Measurements from ENCODE around the gene MYBPHL. TPM values are rescaled to one million over a fixed set of nuclear protein-coding genes. Genes with fewer than 3 reads are reported as not detected.

MYBPHL gene
- total RNA-seq, 4 donors from 2014 or later, result not detected

DNA sequence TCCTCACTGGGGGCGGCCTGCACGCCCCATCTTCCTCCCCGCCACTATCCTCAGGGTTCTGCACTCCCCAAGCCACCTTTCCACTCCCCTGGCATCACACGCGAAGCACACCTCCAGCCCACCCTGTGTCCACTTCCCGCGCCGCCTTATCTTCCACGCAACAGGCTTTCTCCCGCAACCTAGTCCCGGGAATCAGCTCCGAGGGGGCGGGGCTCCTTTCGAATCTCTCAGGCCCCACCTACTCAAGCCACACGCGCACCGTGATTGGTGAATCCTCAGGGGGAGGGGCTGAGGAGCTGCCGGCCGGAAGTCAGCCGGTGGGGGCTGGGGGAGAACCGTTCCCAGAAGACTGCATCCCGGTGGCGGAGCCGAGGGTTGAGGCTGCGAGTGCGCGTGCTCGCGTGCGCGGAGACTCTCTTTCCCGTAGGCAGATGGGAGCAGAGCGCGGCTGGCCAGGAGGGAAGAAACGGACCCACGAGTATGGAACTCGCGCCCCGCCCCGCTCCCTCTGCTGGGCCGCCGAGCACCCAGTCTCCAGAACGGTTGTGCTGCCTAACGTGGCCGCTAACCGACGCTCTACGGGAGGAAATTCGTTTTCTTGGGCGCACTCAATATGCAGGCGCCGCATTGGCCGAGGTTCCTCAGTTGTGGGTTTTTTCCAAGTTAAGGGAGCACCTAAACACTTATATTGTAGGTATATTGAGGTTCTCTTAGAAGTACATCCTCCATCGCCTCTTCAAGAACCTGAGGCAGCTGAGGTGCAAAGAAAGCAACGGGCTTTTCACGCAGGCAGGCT is 23.7 kb downstream of the MYBPHL start, which contains the start of gene PSRC1:
TSS of gene PSRC1 (minus strand) at position 194 of the 796 bp plus-strand sequence.
- TF ChIP-seq, protein P1, sequence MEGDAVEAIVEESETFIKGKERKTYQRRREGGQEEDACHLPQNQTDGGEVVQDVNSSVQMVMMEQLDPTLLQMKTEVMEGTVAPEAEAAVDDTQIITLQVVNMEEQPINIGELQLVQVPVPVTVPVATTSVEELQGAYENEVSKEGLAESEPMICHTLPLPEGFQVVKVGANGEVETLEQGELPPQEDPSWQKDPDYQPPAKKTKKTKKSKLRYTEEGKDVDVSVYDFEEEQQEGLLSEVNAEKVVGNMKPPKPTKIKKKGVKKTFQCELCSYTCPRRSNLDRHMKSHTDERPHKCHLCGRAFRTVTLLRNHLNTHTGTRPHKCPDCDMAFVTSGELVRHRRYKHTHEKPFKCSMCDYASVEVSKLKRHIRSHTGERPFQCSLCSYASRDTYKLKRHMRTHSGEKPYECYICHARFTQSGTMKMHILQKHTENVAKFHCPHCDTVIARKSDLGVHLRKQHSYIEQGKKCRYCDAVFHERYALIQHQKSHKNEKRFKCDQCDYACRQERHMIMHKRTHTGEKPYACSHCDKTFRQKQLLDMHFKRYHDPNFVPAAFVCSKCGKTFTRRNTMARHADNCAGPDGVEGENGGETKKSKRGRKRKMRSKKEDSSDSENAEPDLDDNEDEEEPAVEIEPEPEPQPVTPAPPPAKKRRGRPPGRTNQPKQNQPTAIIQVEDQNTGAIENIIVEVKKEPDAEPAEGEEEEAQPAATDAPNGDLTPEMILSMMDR (IDR thresholded peaks at IDR 0.05), result peak in 5 of 6 experiments; percentile 41 to 74 (median 58)
- peak in 3 of 4 donors; percentile 29 to 77 (median 52) for TF ChIP-seq POLR2A (IDR thresholded peaks at IDR 0.05)
- intact Hi-C loops (cut with DNase I), result no loop called here
- WGBS, 2 donors, result 0% methylated on average over 4 of the region's 56 CpGs
- H3K27me3 ChIP-seq, result no peaks in the 10 kb centered on the region
- DNase-seq, result peak; percentile 65
- H3K9me3 ChIP-seq, result no peaks in the 10 kb centered on the region
- H3K4me1 ChIP-seq, result peaks cover 14 to 45% (median 15%) of the 10 kb centered on the region in 3 donors
- peak within 1 kb of the TSS; percentile 41 to 75 (median 69) for H3K4me3 ChIP-seq
- H3K36me3 ChIP-seq, result peaks cover 0 to 25% (median 0%) of the 10 kb centered on the region in 3 donors
- peak within 1 kb of the TSS; percentile 79 to 92 (median 92) for H3K27ac ChIP-seq

DNA sequence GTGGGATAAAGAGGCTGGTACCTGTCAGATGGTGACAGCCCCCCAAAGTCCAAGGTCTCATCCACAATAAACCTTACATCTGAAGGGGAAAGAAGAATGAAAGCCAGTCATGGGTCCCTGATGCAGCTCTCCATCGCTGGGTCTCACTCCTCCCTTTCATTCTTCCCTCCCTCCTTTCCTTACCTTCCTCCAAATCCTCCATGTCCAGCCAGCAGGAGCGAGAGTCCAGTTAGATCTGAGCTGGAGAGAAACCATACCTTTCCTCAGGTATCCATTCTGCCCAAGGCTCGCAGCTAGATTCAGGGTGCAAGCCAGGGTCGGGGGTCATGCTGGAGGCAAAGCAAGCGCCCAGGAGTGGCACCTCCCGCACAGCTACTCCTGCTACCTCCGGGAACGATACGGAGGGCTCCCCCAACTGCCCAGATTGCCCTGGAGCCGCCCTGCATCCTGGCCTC is 24.3 kb downstream of the MYBPHL start:
- Histone ChIP-seq H3K27me3 (no peaks in the 10 kb centered on the region), H3K4me1 (peaks cover 14 to 51% (median 19%) of the 10 kb centered on the region in 3 donors), H3K27ac (peak overlapping the region; percentile 79 to 92 (median 92)), H3K9me3 (no peaks in the 10 kb centered on the region), H3K36me3 (peaks cover 0 to 25% (median 0%) of the 10 kb centered on the region in 3 donors), H3K4me3 (peak overlapping the region; percentile 41 to 75 (median 69))
- no peak for DNase-seq
- 1 to 32% methylated on average over 3 to 7 of the region's 10 CpGs for WGBS, 2 donors
- intact Hi-C loops (cut with DNase I), result no loop called here
- no peak for TF ChIP-seq POLR2A (IDR thresholded peaks at IDR 0.05)
- TF ChIP-seq, protein P1 (IDR thresholded peaks at IDR 0.05), result no peak

DNA sequence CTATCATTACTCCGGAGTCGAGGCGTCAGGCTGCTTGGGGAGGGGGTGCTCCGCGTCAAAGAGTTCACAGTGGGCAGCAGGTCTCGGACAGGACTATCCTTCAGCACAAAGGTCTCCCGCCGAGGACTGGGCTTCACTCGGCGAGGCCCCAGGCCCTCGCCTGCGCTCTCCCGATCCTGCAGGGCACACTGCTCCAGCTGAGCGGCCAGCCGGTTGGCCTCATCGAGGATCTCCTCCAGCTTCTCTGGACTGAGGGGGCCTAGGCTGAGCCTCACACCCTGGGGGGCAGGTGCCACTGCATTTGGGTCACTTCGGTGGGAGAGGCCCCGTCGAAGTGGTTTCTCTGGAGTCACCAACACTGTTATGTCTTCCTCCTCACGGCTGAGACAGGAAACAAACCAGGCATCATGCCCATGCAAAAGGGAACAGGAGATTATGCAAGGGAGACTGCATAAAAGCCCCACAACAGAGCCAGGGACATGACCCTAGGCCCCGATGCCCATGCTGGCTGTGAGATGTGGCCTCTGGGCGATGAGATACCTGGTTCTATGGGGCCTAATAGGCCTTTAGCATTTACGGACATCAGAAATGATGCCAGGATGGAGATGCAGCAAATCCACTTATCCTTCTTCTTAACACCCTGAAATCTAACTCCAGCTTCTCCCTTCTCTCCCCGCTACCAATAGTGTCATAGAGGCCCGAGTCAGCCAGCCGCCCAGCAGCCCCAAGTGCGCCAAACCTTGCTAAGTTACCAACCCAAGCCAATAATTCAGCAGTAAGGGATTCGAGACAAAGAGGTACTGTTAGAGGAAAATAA is 24.9 kb downstream of the MYBPHL start:
- 35 to 40% methylated on average over 6 to 8 of the region's 28 CpGs for WGBS, 2 donors
- TF ChIP-seq POLR2A (IDR thresholded peaks at IDR 0.05), result no peak
- TF ChIP-seq, protein P1 (IDR thresholded peaks at IDR 0.05), result no peak
- no peaks in the 10 kb centered on the region for H3K27me3 ChIP-seq
- peak overlapping the region; percentile 79 to 92 (median 92) for H3K27ac ChIP-seq
- H3K4me3 ChIP-seq, result peak overlapping the region; percentile 41 to 75 (median 69)
- no peaks in the 10 kb centered on the region for H3K9me3 ChIP-seq
- peaks cover 0 to 25% (median 0%) of the 10 kb centered on the region in 3 donors for H3K36me3 ChIP-seq
- no peak for DNase-seq
- intact Hi-C loops (cut with DNase I), result no loop called here
- peaks cover 14 to 58% (median 25%) of the 10 kb centered on the region in 3 donors for H3K4me1 ChIP-seq

DNA sequence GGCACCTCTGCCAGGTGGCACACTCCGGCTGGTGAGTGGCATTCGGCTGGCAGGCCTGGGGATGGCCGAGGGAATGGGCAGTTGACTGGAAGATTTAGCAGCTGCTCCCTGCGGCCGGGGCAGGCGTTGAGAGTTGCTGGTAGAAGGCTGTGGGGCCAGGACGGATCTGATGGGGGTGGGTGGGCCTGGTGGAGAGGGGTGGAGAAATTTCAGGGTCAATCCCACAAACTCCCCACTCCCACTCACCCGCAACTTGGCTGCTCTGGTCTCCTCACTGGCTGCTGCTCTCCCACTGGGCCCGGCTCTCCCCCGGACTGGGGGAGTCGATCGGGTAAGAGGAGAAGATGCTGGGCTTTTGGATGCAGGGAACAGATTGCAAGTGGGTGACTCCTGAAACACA is 25.9 kb downstream of the MYBPHL start:
- no peak overlapping the region for H3K4me3 ChIP-seq
- H3K4me1 ChIP-seq, result peaks cover 15 to 68% (median 29%) of the 10 kb centered on the region in 3 donors
- peaks cover 0 to 25% (median 0%) of the 10 kb centered on the region in 3 donors for H3K36me3 ChIP-seq
- DNase-seq, result no peak
- H3K27me3 ChIP-seq, result no peaks in the 10 kb centered on the region
- H3K27ac ChIP-seq, result no peak overlapping the region
- no peaks in the 10 kb centered on the region for H3K9me3 ChIP-seq
- 91% methylated on average over 7 of the region's 12 CpGs; no CpG with 5 or more reads in 1 of the 2 donors for WGBS, 2 donors
- intact Hi-C loops (cut with DNase I), result no loop called here
- TF ChIP-seq, protein P1 (IDR thresholded peaks at IDR 0.05), result no peak
- TF ChIP-seq POLR2A (IDR thresholded peaks at IDR 0.05), result no peak
